Inflammatory macrophage (primary cell): ENCODE results near the gene RND3.

ENCODE experiments used
- DNase-seq, 2 donors: peaks; one replicate each; pipeline ENCODE4 v3.0.0-alpha.2; 2020 to 2022
- total RNA-seq, 18 experiments: gene quantifications; one replicate each; lab custom pipeline; 2026; ENCODE audit warnings: mixed read lengths in 6 of 18, inconsistent platforms in 2 of 18; lab: John Stamatoyannopoulos, UW

RND3 gene, protein sequence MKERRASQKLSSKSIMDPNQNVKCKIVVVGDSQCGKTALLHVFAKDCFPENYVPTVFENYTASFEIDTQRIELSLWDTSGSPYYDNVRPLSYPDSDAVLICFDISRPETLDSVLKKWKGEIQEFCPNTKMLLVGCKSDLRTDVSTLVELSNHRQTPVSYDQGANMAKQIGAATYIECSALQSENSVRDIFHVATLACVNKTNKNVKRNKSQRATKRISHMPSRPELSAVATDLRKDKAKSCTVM
- 0.81 to 21.2 (median 3.7) reads per million in 18 experiments for total RNA-seq

DNA sequence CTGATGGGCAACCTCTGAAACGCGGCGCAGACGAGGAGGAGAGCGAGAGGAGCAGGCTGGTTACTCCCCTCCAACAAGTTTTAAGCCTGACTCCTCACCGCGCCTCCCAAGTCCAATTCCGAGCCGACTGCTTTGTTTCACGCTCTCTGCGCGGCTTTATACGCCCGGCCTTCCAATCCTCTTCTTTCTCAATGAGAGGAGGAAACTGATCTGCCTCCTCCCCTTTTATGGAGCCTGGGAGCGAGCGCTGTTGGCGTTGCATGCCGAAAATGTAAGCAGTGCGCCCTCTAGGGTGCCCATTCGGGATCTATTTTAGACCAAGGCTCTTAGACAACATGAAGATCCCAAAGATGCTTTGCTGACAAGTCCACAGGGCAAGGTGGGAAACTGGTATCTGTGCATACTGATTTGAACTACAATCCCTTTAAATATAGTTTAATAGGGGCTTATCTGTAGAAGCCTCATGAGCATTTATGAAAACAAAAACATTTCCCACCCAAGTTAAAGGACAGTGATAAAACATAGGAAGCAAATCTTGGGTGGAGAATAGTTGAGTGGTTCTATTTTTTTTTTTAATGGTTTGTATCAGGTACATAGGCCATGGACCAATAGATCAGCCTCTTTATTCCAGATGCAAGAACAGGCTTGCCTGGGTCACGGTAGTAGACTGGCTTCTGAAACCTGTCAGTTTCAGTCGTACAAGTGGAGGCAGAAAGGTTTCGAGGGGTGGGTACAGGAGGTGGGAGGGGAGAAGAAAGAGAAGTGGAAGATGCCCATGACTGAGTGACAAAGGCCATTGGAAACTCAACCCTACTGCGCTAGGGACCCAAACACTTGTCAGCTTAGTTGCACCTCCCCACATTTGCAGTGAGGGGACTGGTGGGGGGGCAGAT, at the start of gene RND3:
RND3 (minus strand) TSS at position 131 of the 893 bp plus-strand sequence. CDS start 250 bp downstream, outside the sequence.
- DNase-seq = peak; percentile 80 to 88

DNA sequence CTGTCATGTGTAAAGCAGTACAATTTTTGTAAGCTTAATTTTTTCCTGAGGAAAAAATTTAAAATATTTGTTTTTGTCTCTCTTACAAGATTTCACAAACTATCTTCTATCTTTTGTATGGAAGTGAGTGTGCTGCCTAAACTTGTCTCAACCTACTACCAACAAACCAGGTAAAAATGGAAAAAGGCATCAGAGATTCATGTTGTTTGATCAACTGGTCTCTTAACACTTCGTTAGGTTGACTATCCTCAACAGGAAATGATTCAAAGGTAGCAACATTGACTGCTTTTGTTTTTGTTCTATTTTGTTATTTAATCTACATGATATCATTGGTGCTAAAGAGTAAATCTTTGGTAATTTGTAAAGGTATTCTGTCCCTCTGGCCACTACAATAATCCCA, 47.7 kb upstream of the RND3 start:
- DNase-seq = no peak

DNA sequence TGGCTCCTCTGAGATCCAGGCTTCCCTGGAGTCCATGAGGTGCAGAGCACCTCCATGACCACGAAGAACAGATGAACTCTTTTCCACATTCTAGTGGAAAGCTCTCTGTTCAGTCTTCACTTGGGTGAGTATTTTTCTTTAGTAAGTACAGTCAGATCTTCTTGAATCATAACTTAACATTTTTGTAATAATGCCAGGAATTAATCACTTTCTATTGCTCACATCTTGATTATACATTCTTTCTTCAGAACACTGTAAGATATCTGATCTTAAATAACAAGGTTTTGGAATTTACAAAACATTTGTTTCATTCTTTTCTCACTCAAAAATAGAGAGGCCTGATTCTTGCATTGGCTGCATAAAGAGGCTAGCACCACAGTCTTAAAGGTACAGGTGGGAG, 45.4 kb upstream of the RND3 start:
- DNase-seq = no peak

DNA sequence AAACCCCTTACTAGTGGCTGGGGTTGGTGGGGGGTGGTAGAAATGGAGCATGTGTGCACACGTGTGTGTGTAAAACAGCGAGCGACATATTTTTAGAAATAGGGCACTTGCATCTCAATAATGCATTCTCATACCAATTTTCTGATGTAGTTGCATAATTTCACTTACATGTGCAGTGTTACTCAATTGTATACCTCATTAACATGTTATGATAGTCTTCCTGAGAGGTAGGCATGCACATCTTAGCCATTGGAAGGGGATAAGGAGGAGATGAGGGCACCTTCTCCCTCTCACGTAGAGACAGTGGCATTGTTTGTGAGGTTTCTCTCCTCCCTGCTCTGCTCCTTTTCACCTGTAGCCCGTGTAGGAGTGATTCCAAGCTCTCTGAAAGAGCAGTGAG, 44.6 kb upstream of the RND3 start:
- DNase-seq = no peak

DNA sequence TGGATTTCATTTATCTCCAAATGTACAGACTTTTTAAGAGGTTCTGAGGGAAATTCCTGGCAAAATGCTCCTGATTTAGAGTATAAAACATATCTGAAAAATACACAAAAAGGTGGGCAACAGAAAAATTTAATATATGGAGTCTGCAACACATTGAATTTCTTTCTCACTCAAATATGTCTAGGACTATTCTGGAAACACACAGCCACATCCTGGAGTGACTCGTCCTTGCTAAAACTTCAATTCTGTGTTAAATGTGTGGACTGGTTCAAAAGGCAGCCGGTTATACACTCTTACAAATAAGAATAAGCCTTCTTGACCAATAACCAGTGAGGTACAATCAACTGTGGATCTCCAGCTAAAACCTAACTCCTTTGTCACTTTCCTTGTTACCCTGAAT, 44.1 kb upstream of the RND3 start:
- DNase-seq = no peak

DNA sequence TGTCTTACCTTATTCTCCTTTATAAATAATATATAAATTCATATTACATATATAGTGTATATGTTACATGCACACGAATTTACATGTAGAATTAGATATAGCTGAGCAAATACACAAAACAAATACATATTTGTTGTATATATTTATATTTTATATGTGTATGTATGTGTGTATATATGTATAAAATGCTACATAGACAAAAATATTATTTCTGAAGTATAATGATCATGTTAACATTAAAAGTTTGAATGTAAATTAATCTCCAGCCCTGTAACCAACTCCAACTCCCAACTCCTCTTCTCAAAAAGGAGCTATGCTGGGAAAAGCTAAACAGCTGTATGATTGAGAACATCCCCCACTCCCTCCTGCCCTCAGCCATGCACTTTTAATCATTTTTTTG, 42.7 kb upstream of the RND3 start:
- DNase-seq = no peak

DNA sequence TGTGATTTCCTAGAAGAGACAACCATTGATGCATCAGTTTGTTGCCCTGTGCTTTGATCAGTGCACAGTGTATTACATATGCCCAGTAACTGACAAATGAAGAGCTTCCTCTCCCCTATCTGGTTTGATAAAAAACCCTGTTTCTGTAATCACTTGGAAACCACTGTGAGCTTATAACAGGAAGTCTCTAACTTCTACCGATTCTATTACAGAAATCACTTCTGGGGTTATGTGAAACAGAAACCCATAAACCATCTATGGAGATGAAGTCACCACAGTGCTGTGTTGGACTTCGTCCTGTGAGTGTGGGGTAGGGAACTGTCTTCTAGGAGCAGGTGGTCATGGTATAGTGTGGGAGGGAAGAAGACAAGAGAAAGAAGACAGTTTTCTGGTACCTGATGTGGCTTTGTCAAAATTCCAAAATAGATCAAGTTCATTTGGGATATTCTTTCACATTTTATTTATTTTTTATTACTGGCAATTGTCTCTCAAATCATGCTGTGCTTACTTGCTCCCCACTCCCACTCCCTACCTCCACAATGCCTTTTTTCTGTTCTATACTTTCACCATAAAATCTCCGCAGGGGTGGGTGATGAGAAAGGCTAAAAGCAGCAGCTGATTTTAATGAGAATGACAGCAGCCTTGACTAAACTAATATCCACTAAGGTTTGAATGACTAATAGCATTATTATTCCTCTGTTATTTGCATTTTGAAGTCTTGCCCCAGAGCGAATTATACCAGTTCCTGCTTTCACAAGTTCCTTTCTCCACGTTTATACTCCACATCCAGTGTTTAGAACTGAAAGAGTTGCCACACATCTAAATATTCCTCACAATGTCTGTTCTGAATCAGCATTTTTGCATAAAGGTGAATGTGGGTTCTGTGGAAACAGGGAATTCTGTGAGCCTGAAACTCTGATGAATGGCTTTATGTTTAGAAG, 41.7 kb upstream of the RND3 start:
- no peak for DNase-seq

DNA sequence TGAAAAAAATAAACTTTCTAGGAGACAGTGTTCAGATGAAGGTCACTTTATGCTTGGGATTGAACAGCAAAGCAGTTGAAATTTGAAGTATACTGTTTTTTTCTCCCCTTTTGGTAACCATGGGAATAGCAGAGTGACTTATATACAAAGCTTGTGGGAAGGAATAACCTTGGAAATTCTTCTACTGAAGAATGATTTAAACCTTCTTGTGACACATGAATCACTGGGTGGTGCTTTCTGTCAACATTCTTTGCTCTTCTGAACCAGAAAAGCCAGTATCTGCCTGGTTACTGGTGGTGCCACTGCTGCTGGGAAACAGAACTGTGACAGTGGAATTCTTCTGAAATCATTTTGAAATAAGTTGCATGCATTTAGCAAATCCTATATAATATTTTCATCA, 39.4 kb upstream of the RND3 start:
- no peak for DNase-seq

DNA sequence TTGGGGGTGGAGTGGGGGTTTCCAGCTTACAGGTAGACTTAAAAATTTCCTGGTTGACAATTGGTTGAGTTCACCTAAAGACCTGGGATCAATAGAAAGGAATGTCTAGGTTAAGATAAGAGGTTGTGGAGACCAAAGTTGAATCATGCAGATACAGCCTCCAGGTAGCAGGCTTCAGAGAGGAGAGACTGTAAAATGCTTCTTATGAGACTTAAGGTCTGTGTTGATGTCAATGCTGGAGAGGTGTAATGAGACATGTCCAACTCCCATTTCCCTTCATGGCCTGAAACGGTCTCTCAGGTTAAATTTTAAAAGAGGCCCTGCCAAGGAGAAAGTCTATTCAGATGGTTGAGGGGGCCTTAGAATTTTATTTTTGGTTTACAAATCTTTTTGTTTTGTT, 38.5 kb upstream of the RND3 start:
- DNase-seq = no peak

DNA sequence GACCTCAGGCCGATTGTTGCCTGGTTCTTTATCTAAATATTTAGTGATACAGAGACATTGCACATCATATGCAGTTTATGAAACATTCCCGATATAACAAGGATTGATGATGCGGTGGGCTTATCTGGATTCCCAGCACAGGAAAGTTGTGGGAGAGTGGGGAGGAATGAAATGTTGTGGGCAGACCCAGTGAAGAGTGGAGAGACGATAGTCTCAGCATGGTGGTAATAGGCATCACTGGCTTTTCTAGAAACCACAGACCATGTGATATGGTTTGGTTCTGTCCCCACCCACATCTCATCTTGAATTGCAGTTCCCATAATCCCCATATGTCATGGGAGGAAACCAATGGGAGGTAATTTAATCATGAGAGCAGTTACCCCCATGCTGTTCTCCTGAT, 34.8 kb upstream of the RND3 start:
- DNase-seq = no peak

DNA sequence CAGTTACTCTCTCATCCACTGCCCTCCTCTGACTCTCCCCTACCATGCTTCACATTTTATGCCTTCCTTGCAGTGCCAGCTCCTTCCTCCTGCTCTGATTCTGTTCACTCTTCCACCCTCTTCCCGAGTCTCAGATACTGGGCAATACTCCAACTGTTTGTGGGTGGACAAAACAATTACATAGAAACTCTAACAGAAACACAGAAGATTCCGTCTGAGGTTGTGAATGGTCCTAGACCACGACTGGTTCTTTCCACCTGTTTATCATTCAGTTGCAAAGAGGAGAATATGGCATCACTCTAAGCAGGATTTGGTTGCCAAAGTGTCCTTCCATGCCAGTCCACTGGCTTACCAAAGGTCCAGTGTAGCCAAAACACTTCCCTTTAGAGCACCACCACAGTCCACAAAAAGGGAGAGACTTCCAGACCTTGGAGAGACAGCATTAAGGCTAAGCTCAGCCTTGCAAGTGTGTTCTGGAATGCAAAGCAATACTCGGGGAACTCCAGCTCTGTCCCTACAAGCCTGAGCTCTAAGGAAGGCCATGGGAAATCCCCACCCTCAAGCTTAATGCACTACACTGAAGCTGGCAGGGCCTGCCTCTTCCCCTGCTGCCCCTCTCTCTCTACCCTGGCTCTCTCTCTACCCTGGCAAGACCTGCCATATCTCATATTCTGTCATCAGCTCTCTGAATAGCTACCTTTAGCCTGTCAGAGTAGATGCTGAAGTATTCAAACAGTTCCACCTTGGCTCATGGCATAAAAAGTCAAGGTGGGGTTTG, 33.6 kb upstream of the RND3 start:
- DNase-seq = no peak

DNA sequence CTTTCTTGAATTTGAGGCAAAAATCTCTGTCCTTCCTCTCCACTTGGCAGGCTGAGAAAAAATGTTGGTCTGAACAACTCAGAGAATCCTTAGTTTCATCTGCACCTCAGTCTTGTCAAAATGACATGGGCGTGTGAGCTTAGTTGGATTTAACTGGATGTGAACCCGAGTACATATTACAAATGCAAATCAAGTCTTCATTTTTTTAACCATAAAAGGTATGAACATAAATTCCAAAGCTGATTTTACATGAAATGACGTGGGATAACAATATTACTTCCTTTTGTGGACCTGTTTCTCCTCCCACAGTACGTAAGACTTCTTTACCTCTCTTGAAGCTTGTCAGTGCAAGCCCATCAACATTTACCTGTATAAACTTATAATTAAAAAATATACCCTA, 32.6 kb upstream of the RND3 start:
- no peak for DNase-seq

DNA sequence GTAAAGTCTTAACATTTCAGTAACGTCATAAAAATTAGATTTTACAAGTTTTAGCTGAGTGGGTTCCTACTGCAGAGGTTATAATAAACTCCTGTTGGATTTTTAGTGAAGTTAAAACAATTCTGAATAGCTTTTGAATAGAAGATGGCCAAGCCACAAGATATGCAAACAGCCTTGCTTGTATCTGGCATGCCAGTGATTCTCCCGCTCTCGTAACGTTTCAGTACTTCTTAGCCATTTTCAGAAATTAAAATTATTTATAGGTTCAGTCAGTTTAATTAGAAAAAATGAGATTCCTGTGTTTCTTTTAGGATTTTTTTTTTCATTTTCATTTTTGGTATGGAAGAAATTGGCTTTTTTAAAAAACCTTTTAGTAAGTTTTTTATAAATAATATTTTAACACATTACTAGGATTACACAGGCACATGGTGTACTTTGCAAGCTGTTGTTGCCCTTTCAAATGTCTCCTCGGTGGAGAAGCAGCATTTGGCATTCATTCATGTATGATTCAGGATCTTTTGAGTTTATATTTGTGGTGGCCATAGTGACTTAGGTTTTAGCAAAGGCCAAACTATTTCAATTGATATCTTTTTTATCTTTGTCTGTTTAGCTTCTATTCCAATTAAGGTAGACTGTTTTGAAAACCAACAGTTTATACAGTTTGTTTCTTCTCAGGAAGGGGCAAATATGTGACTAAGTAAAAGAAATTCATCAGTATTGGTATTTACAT, 30.6 kb upstream of the RND3 start:
- DNase-seq = no peak

DNA sequence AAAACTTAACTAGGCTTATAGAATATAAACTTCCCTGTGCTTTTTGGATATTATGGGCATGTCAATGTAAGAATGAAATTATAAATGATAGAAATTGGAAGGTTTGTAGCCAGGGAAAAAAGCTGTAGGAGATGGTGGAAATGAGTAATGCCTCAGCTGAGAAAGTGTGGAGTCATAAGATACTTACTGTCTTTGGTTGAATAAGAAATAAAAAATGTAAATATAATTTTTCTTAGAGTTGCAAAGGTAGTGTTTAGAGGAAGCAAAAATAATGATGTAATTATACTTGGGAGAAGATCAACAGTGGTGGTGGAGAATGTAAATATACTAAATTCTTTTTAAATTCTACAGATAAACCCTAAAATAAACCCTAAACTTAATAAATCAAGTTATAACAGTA, 26.2 kb upstream of the RND3 start:
- no peak for DNase-seq

DNA sequence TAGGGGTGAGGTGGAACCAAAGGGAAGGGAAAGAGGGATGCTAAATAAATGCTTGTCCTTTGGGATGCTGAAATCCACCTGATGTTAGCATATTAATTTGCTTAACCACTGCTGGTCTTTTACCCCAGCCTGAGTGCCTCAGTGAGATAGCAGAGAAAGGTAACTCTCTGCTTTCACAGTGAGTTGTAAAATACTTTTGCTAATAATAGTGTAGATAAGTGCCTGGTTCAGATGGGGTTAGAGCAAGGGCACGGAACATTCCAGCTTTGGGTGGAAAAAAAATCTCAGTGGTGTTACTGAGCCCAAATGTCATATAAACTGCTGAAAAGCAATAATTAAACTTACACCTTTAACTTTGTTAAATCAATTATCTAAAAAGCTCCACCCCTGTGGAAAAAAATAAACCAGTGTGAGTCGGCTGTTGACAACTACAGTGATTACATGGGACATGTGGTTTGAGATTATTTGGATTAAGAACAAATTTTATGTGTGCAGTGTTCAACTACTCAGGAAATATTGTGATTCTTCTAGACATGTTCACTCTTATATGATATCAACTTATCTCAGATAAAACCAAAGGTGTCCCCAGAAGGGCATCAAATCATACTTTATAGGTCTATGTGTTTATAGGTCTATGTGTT, 21.1 kb upstream of the RND3 start:
- no peak for DNase-seq

DNA sequence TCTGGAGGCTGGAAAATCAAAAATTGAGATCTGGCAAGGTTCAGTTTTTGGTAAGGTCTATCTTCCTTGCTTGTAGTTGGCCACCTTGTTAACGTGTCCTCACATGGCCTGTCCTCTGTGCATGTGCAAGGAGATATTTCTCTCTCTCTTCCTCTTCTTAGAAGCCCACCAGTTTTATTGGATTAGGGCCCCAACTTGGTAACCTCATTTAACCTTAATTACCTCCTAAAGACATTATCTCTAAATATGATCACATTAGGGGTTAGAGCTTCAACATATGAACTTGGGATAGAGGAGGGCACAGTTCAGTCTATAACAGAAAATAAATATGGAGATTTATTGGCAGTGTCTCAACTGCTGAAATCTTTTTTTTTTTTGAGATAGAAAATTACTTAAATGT, 19.6 kb upstream of the RND3 start:
- no peak for DNase-seq

DNA sequence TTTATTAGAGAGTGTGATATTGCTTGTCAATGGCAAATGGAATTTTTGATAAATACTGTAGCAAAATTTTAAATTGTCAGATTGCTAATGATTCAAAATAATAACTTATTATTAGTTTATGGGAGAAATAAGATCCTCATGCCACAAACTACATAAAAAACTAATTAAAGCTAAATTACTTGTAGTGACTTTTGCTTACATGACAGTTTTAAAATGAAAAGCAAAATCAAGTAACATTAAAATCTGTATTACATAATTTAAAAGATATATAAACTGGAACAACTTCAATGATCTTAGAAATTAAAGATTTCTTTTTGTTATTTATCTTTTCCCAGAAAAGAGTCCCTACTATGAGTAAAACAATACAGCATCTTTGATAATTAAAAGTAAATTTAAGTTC, 17.7 kb upstream of the RND3 start:
- no peak for DNase-seq

DNA sequence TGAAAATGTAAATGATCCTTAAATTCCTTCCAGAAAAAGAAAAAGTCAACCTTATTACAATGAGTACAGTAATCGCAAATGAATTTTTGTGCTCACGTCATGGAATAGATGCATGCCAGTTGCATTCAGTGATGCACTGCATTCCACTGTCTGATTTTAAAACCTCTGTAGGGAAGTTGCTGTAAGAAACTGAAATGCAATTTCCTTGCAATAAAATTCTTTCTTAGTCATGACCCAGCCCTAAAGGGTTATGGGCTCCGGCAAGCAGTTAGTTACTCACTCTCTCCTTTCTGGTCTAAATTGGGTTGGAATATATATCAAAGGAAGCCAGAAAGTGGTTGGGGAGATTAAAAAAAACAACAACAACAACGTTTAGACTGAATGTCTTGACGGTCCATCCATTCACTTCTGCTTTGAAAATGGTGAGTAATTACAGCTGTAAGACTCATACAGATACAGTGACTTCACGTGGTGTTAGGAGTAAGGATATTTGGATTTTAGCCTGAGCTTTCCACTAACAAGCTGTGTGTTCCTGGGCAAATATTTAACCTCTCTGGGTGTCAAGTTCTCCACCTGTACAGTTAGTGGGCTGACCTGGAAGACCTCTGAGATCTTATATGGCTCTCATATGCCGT, 8.6 kb upstream of the RND3 start:
- DNase-seq = no peak

DNA sequence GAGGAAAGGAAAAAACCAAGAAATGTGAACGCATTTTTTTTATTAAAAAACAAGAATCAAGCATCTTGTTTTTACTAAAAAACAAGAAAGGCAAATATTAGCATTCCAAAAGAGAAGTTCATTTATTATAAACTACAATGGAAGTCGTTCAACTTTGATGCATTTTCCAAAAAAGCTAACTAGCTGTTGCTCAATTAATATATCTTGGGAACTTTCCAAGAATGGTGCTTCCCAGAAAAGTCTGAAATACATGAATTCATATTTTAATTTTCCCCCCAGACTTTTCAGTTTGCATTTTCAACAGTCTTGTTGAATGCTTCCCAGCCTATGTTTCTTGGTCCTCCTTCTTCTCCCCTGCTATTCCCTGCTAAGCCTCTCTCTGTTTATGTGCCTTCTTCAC, 7.5 kb upstream of the RND3 start:
- DNase-seq = no peak

DNA sequence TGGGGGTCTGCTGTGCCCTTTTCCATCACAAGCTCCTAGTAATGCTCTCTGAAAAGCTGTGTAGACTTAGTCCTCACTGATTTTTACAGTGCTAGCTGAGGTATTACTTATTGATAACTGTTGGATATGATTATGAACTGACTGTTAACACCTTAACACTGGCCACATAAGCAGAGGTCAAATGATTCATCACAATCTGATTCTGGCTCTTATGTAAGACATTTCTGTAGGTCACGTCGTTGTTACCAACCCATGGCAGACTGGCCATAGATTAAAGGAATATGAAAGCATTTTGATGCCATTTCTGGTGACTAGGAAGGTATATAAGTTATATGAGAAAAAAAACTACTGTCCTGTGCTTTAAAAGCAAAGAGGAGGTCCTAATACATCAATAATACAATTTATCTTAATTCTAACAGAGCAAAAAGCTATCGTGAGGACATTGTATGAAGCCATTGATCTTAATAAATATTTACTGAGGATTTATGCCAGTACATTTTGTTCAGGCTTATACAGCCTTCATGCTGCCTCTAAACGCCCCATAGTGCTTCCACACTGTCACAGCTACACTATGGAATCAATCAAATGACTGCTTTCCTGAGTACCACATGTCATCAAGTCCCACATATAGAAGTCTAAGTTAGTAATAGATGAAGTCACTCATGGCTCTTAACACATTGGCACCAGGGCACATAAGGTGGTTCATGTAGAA, 6.9 kb upstream of the RND3 start:
- DNase-seq = no peak
